Measurements from ENCODE around the gene ARV1. TPM values are rescaled to one million over a fixed set of nuclear protein-coding genes. Genes with fewer than 3 reads are reported as not detected.
"Not testable (repeated sequence)": the region's sequence is repeated elsewhere in the genome, so short reads cannot be mapped to it uniquely, and the experiment has no call there.

Gene ARV1
- total RNA-seq, 1 donor from 2014 or later: 9.5 TPM

- DNase-seq: no peak
These were observed 40.8 kb downstream of the ARV1 start for GRCh38 chr1:231019711-231020110.

- no peak for DNase-seq
These were observed 41.3 kb downstream of the ARV1 start for GRCh38 chr1:231020139-231020601.

GRCh38 chr1:231020816-231021215 is 41.9 kb downstream of the ARV1 start:
- DNase-seq: no peak

- no peak for DNase-seq
These were observed 42.7 kb downstream of the ARV1 start for GRCh38 chr1:231021540-231022031.

GRCh38 chr1:231022543-231022942 is 43.6 kb downstream of the ARV1 start:
- DNase-seq: not testable (repeated sequence)

DNA sequence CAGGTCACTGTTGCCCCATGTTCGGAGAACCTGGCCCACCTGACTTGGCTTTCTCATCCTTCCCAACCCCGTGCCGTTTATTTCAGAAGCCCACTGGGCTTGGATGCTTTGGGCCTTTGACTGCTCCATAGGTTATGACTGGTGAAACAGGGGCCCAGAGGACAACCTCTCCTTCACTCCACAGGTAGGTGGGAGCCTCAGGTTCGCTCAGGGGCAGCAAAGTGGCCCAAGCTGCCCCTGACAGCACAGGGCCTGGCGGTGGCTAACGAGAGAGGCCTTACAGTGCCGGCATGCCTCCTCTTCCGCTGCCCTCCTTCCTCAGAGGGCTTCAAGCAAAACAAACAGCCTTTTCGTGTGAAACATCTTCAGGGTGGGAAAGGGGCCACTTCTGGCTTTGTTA is 44.3 kb downstream of the ARV1 start:
- no peak for DNase-seq

- no peak for DNase-seq
These were observed 47.7 kb downstream of the ARV1 start for GRCh38 chr1:231026576-231026975.

DNA sequence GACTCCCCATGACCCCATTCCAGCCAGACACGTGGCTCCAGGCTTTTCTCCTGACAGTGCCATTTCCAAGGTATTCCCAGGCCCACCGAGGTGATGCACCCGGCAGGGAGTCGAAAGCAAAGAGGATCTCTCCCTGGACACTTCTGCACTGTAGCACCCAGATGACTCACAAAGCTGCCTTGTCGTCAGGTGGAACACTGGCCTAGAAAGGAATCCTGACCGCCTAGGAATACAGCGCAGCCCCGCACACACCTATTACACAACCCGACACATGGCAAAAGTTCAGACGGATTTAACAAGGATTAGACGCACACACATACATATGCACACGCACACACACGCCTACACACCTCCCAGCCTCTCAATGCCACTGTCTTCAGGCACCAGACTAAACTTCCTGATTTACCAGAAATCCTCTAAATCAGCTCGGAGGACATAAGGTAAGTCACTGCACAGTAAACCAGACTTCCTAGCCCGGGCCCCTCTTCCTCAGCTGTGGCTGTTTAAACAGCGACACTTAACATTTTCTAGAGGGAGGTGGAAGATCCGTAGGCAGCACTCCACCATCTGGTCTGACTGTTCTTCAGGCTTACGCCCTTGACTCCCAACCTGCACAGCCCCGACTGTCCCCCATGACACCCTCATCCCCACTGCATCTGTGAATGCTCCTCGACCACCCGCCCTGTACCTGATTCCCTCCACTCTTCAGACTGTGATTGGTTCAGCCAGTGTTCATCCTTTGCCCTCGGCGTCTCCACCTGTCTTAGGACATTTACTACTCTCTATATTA is 48.4 kb downstream of the ARV1 start:
- no peak for DNase-seq

DNA sequence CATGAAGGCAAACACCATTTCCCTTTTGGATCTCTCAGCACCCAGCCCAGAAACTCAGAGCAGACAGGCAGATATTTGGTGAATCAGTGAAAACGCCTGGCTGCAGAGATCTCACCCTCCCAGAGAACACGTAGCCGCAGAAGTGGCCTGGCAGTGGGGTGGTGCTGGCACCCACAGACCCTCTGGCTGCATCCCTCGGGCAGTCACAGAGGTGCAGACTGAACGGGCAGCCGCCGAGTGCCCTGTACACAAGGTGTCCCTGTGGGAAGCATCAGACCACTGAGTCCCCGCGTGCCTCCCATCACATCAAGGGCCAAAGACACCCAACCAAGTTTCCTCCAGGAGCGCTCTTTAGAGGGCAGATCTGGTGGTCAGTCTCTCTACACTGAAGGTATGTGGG is 49.1 kb downstream of the ARV1 start:
- DNase-seq: no peak

GRCh38 chr1:231028682-231029081 is 49.8 kb downstream of the ARV1 start:
- no peak for DNase-seq

DNA sequence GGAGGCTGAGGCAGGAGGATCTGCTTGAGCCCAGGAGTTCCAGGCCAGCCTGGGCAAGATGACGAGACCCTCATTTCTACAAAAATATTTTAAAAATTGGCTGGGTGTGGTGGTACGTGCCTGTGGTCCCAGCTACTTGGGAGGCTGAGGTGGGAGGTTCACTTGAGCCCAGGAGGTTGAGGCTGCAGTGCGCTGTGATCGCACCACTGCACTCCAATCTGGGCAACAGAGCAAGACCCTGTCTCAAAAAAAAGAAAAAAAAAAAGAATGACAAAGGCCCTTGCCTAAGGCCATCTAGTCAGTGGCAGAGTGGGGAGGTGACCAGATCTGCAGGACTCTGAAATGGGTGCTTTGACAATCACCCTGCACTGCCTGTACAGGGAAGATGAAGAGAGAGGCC is 50.4 kb downstream of the ARV1 start:
- not testable (repeated sequence) for DNase-seq

GRCh38 chr1:231029841-231030240 is 50.9 kb downstream of the ARV1 start:
- no peak for DNase-seq

DNA sequence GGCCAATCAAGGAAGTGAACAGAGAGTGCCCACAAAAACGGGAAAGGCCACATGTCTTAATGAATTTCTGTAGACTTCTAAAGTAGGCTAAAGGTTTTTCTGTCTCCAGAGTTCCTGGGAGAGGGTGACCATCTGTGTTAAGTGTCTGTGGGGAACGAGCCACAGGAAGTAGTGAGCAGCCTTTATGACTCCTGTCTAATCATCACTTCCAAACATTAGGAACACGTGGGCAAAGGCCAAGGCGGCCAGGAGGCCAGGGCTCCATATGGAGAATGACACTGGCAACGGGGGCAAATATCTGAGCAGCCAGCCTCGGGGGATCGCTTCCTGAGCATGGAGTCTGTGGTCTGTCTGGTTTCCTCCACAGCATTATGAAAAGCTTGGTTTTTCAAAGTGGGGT is 54.1 kb downstream of the ARV1 start:
- no peak for DNase-seq

DNA sequence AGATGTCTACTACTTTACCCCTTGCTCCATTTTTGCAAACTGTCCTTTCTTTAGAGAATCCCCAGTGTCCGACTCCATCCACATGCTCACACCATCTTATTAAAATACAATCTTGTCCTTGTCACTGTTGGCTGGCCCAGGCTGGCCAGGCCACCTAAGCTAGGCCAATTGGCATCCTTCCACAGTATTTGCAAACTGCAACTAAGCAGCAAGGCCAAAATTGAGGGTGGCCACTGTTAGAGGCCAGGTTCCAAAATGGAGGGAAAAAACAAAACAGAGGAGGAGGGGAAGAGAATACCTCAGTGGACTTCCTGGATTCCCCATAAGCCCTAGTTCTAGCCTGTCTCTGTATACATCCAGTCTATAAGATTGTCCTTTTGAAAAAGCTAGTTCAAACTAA is 56.9 kb downstream of the ARV1 start:
- no peak for DNase-seq

- DNase-seq: no peak
These were observed 57.5 kb downstream of the ARV1 start for GRCh38 chr1:231036416-231036815.

DNA sequence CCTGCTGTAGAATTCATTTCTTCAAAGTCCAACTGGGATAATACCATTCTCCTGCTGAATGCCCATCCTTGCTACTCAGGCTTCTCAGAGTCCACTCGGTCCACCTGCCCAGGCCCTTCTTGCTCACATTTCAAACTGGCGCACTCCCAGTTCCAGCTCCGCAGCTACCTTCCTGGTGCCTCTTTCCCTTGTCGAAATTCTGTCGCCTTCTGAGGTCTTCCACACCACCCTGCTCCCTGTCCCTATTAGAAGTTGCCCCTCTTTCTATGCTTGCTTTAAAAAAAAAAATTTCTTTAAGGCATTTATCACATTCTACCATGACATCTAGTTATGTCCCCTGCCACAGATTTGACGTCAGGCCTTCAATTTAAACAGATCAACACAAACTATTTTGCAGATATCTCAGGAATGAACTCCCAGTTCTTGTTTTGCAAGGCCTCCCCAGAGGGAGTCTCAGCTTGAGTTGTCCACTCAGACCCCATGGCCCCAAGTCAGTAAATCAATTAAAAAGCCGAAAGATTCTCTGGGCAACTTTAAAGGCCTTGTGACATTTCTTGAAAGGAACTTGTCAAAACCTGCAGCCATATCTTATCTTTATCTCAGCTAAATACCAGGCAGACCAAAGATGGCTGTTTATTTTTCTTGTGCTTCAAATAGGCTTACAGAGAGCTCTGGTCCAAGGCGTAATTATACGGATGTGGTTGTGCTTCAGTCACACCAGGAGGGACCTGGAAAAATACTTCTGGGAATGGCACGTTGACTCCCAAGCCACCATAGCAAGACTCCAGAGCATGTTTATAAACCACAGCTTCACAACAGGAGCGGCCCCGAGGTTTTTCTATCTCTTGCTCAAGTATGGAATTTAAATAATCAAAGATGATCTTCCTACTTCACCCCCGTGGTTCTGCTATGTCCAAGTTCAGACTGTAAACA is 59.0 kb downstream of the ARV1 start:
- DNase-seq: no peak

GRCh38 chr1:231039161-231040018 is 60.5 kb downstream of the ARV1 start:
- peak; percentile 15 for DNase-seq

- DNase-seq: peak; percentile 2
These were observed 61.3 kb downstream of the ARV1 start, which contains the start of gene FAM89A for GRCh38 chr1:231040019-231040799. FAM89A (minus strand) TSS chr1:231040254; CDS start chr1:231040211, 43 bp downstream.

- no peak for DNase-seq
These were observed 62.2 kb downstream of the ARV1 start for GRCh38 chr1:231040800-231041718.

- no peak for DNase-seq
These were observed 62.9 kb downstream of the ARV1 start for GRCh38 chr1:231041719-231042261.

Data from skin of body (tissue), 2 donors.